Left lung (tissue), 10 donors: ENCODE results near the gene TMEM31. TPM values are rescaled to one million over a fixed set of nuclear protein-coding genes. Genes with fewer than 3 reads are reported as not detected.
"Not testable (repeated sequence)": the region's sequence is repeated elsewhere in the genome, so short reads cannot be mapped to it uniquely, and the experiment has no call there.

ENCODE experiments used
- ATAC-seq: fragments of 200-7000 bp; cut with Tn5 transposase; one replicate; pipeline ENCODE4 v1.9.1; 2020; ENCODE audit warnings: moderate library complexity
- DNase-seq, 4 donors: peaks; one replicate each; pipeline ENCODE4 v3.0.0-alpha.2; 2013 to 2020
- H3K27ac ChIP-seq, 2 donors: fragments of 200-600 bp; sonication (generic) in 1 of 2; one replicate each; pipeline versions ENCODE4 v1.5.0 to v1.8.0; 2020 to 2021
- H3K27me3 ChIP-seq, 2 donors: fragments of 200-600 bp; sonication (generic) in 1 of 2; one replicate each; pipeline versions ENCODE4 v1.5.0 to v1.8.0; 2020 to 2021
- H3K36me3 ChIP-seq, 2 donors: fragments of 200-600 bp; sonication (generic) in 1 of 2; one replicate each; pipeline versions ENCODE4 v1.5.0 to v1.8.0; 2020 to 2021
- H3K4me1 ChIP-seq, 2 donors: fragments of 200-600 bp; one replicate each; pipeline ENCODE4 v1.8.0; 2021
- H3K4me3 ChIP-seq, 2 donors: fragments of 200-600 bp; sonication (generic) in 1 of 2; one replicate each; pipeline versions ENCODE4 v1.5.0 to v1.8.0; 2020 to 2021; ENCODE audit warnings: mild to moderate bottlenecking in 1 of 2
- H3K9me3 ChIP-seq, 2 donors: fragments of 200-600 bp; sonication (generic) in 1 of 2; one replicate each; pipeline versions ENCODE4 v1.5.0 to v1.8.0; 2020 to 2021
- CTCF ChIP-seq, 2 donors: fragments of 200-600 bp; sonication (generic) in 1 of 2; IDR thresholded peaks; one replicate each; pipeline versions ENCODE4 v1.5.0 to v1.8.0; 2021; ENCODE audit warnings: antibody characterized with exemption in 2 of 2
- intact Hi-C, 2 donors: fragments of 100-400 bp; cut with DNase I; formaldehyde crosslinking; loops; one replicate each; pipeline versions ENCODE4 v1.11.2 to v1.14.2; 2022
- polyA plus RNA-seq, 6 donors: library from polyadenylated mRNA; unstranded; fragments of 120-200 nt; gene quantifications; one replicate each; pipeline ENCODE4 v1.2.1, GENCODE V29; 2013; ENCODE audit not compliant: insufficient read length in 6 of 6
- total RNA-seq, 2 donors: library from RNA; stranded (reverse); fragmentation: NEBNext Ultra II Directional; extraction: Animal tissue kit (Norgen Biotek cat#: 25700); gene quantifications; one replicate each; pipeline ENCODE4 v1.2.1, GENCODE V29; 2021
- donor health status: DM: no; HTN: yes; CAD: no.
- donor health status: DM: no; HTN: no; CAD: no.

The TMEM31 gene
- total and polyA plus RNA-seq, 8 donors, result 0.80 to 1.8 (median 1.5) TPM; not detected in 2

- intact Hi-C loops, result no loop called here
- Histone ChIP-seq H3K27ac (no peak overlapping the region), H3K27me3 (no peaks in the 10 kb centered on the region), H3K4me3 (no peak overlapping the region), H3K4me1 (no peaks in the 10 kb centered on the region), H3K36me3 (no peaks in the 10 kb centered on the region), H3K9me3 (no peaks in the 10 kb centered on the region)
- TF ChIP-seq CTCF (IDR thresholded peaks at IDR 0.05), result no peak
- no peak for ATAC-seq
- peak in 1 of 4 donors; percentile 20 for DNase-seq
These were observed 46.0 kb downstream of the TMEM31 start for GRCh38 chrX:103756736-103757135.

GRCh38 chrX:103758555-103758954 lies 47.8 kb downstream of the TMEM31 start:
- no peak for ATAC-seq
- intact Hi-C loops, result no loop called here
- no peak overlapping the region for H3K4me3 ChIP-seq
- no peak for TF ChIP-seq CTCF (IDR thresholded peaks at IDR 0.05)
- H3K9me3 ChIP-seq, result no peaks in the 10 kb centered on the region
- H3K4me1 ChIP-seq, result no peaks in the 10 kb centered on the region
- H3K27me3 ChIP-seq, result no peaks in the 10 kb centered on the region
- no peak overlapping the region for H3K27ac ChIP-seq
- no peak for DNase-seq
- no peaks in the 10 kb centered on the region for H3K36me3 ChIP-seq

- ATAC-seq, H3K27ac ChIP-seq, H3K4me3 ChIP-seq, DNase-seq, H3K9me3 ChIP-seq, H3K36me3 ChIP-seq, H3K4me1 ChIP-seq, intact Hi-C loops, H3K27me3 ChIP-seq: not testable (repeated sequence)
These were observed 52.8 kb downstream of the TMEM31 start for GRCh38 chrX:103763541-103763940.

Other genes with a start within 250 kb of the TMEM31 start
- under 1 TPM; 0.17 to 0.21 TPM for gene RAB40A, start 191.4 kb upstream of the TMEM31 start, total RNA-seq
- gene RAB40A, start 191.4 kb upstream of the TMEM31 start, polyA plus RNA-seq, result 1 to 10 TPM; 3.3 to 4.2 (median 3.5) TPM
- 10 to 100 TPM; 67.5 to 77.2 TPM for gene TCEAL4, start 125.4 kb upstream of the TMEM31 start, total RNA-seq
- 100 to 1,000 TPM; 129 to 164 (median 143) TPM for gene TCEAL4, start 125.4 kb upstream of the TMEM31 start, polyA plus RNA-seq
- gene TCEAL3, start 102.9 kb upstream of the TMEM31 start, total RNA-seq, result 10 to 100 TPM; 20.8 to 21.3 TPM
- 10 to 100 TPM; 24.7 to 30.4 (median 27.3) TPM for gene TCEAL3, start 102.9 kb upstream of the TMEM31 start, polyA plus RNA-seq
- gene TCEAL1, start 81.9 kb upstream of the TMEM31 start, total RNA-seq, result 10 to 100 TPM; 27.3 to 29.5 TPM
- 10 to 100 TPM; 31.3 to 34.0 (median 32.7) TPM for gene TCEAL1, start 81.9 kb upstream of the TMEM31 start, polyA plus RNA-seq
- 100 to 1,000 TPM; 284 to 312 TPM for gene MORF4L2, start 24.2 kb upstream of the TMEM31 start, total RNA-seq
- gene MORF4L2, start 24.2 kb upstream of the TMEM31 start, polyA plus RNA-seq, result 100 to 1,000 TPM; 274 to 340 (median 312) TPM
- gene PLP1, start 65.9 kb downstream of the TMEM31 start, total RNA-seq, result under 1 TPM; 0.08 to 0.12 TPM
- gene PLP1, start 65.9 kb downstream of the TMEM31 start, polyA plus RNA-seq, result 10 to 100 TPM in 5 of 6 donors, 1 to 10 TPM in 1; 9.6 to 22.2 (median 15.5) TPM
- 1 to 10 TPM in 1 of 2 donors, under 1 TPM in 1; 0.93 to 1.6 TPM for gene RAB9B, start 121.3 kb downstream of the TMEM31 start, total RNA-seq
- gene RAB9B, start 121.3 kb downstream of the TMEM31 start, polyA plus RNA-seq, result 1 to 10 TPM; 2.8 to 3.4 (median 3.0) TPM